HL-60/S4 treated with phorbol 12-myristate 13-acetate at 8.2 ng/mL for 4 days and 3 days (cell line): Measurements from ENCODE around the gene DGKD.
"Not testable (repeated sequence)": the region's sequence is repeated elsewhere in the genome, so short reads cannot be mapped to it uniquely, and the experiment has no call there.

Experiments used
- in situ Hi-C: fragments of 300-500 bp; cut with MboI; formaldehyde crosslinking; loops from 2 replicates; pipeline ENCODE4 v1.15.0; 2022; ENCODE audit warnings: low sequenced_read_pairs

The DGKD gene

DNA sequence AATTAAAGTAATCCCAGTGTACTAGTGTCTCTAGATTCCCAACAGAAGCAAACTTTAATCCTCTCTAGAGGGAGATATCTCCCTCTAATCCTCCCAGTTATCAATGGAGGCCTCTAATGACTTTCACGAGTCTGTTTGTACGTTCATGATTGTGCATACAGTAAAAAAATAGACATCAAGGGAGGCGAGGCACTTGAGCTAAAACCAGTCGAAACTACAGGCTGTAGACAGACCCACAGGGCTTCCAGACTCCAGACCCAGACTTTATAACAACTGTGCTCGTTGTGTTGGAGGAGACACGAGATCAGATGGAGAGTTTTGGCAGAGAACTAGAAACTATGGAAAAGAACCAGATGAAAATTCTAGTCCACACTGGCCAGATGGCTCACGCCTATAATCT, 7.0 kb downstream of the DGKD start:
- in situ Hi-C loops, result no loop called here

DNA sequence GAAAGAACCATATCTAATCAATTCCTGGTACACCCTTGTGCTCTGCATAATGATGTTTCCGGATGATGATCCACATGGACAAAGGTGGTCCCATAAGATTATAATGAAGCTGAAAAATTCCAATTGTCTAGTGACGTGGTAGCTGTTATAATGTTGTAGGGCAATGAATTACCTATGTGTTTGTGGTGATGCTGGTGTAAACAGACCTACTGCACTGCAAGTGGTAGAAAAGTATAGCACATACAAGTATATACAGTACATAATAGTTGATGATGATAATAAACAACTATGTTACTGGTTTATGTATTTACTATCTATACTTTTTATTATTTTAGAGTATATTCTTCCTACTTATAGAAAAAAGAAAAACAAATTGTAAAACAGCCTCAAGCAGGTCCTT, 8.4 kb downstream of the DGKD start:
- in situ Hi-C loops, result no loop called here

DNA sequence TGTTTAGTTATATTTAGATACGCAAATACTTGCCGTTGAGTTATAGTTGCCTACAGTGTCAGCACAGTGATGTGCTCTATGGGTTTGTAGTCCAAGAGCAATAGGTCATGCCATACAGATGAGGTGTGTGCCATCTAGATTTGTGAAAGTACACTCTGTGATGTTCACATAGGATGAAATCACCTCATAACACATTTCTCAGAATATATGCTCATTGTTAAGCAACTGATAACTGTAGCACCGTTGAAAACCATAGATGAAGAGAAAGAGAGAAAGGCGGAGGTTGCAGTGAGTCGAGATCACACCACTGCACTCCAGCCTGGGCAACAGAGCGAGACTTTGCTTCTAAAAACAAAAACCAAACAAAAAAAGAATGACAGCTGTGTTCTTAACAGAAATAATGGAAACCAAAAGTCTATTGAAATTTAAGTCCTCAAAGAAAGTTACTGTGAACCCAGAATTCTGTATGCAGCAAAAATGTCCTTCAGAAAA, 9.5 kb downstream of the DGKD start:
- in situ Hi-C loops, result no loop called here

DNA sequence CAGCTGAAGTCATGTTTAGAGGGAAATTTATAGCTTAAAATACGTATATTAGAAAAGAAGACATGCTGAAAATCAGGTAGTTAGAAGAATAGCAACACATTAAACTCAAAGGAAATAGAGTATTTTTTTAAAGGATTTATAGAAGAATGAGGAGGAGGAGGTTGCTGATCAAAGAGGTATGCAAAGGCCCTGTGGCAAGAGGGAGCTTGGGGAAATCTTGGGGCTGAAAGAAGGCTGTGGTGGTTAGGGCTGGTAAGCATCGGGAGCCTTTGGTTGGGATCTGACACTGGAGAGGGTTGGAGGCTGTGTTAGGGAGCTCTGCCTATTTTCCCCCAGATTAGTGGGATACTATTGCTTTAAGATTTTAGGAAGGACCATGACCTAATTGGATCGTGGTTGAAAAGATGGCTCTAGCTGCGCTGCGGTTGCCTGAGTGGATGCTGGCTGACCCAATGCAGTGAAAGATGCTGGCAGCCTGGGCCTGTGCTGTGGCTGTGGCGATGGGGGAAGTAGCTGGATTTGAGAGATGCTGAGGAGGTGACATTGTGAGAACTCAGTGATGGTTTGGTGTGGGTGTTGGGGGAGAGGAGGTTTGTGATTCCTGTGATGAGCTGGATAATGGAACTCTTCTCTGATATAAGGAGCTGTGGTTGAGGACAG, 11.7 kb downstream of the DGKD start:
- in situ Hi-C loops, result no loop called here

DNA sequence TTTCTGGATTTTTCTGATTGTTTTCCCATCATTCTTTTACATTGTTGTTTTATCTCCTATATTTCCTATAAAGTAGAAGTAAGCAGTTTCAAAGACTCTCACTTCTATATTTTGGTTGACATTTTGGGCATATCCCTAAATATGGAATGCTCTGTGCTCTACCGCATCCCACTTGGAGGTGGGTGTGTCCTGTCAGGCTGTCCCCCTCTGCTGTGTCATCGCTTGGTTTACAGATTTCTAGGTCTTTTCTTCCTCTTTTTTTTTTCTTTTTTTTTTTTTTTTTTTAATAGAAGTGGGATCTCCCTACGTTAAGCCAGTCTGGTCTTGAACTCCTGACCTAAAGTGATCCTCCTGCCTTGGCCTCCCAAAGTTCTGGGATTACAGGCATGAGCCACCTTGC, 13.3 kb downstream of the DGKD start:
- in situ Hi-C loops, result no loop called here

DNA sequence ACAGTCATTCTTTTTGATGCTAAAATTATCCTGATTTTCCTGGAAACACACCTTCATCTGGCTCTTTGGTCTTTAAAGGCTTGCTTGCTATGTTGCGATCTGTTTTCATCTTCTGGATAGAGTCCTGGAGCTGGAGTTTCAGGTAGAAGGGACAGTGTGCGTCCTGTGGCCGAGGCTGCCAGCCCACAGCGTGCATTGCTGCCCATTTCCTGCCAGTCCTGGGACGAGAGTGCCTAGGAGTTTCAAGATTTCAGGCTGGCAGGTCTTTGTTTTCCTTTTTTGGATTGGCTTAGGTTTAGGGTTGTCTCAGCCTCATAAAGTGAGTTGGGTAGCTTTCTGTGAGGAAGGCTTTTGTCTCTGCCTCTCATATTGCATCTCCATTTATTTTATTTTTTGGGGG, 14.5 kb downstream of the DGKD start:
- in situ Hi-C loops, result no loop called here

DNA sequence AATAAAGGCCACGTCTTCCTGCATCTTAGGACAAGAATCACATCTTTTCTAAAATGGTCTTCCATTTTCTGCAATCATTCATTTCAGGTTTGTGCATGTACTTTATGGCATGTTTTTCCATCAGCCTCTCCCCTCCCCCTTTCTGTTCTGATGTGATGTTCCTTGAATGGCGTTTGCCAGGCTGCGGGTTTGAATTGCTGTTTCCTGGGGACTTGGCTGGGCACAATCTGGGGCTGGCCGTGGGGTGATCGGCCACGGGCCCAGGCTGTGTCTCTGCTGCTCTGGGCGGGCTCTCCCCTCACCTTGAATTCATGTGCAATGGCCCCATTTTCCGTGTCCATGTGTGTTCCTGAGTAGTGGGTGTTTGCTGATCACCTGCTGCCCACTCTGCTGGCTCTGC, 15.2 kb downstream of the DGKD start:
- in situ Hi-C loops, result no loop called here

DNA sequence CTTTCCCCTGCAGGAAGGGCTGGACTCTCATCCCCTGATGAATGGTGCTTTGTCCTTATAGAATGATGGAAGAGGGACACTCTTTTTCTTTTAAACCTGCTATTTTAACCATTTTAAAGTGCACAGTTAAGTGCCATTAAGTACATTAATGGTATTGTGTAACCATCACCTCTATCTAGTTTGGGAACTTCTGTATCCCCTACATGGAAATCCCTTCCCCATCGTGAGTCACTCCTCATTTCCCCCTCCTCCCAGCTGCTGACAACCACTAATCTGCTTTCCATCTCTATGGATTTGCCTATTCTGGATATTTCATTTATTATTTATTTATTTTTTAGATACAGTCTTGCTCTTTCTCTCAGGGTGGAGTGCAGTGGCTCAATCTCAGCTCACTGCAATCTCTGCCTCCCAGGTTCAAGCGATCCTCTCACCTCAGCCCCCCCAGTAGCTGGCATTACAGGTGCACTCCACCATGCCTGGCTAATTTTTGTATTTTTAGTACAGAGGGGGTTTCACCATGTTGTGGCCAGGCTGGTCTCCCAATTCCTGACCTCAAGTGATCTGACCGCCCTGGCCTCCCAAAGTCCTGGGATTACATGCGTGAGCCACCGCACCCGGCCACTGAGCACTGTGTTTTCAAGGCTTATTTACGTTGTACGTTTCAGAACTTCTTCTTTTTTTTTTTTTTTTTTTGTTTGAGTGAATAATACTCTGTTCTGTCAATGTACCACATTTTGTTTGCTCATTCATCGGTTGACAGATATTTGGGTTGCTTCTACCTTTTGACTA, 15.8 kb downstream of the DGKD start:
- in situ Hi-C loops, result no loop called here

DNA sequence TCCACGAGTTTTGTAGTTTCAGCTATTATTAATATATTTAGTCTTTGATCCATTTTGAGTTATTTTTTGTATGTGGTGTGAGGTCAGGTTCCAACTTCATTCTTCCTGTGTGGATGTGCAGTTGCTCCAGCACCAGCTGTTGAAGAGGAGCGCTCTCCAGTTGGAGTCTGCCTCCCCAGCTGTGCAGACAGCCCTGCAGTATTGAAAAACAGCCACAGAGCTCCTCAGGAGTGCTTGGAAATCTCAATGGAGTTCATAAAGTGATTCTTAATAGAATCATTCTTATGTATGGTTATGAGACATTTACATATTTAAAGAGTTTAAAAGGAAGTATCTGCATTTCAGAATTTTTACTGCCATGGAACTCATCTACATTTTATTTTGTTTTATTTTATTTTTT, 17.3 kb downstream of the DGKD start:
- in situ Hi-C loops, result no loop called here

DNA sequence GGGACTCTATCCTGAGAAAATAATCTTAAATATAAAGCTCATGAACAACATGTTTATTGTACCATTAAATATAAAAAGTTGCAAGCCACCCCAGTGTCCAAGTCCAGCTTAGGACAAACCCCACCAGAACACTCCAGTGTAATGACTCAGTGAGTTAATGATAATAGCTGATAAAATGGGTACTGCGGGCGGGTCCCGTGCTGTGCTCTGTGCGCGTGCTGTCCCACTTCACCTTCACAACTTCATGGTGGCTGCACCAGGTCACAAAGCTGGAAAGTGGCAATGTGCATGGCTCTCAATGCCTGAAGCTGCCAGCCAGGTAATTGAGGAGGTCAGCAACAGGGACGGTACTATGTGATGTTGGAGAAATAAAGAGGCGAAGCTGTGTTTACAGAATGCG, 18.6 kb downstream of the DGKD start:
- in situ Hi-C loops, result no loop called here

DNA sequence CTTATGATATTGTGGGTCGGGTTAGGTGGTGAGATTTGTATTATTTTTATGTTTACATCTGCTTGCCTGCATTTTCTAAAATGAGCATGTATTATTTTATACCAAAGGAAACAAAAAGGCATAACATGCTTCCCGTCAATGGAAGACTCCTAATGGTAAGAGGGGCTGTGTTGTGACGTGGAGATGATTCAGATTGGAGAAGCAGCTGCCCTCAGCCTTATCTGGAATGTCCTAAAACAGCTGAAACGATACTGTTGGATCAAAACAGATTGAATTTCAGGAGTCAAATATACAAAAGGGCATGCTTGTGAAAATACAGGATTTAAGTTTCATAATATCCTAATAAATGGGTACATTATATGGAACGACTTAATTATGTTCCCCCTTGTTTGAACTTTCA, 19.0 kb downstream of the DGKD start:
- in situ Hi-C loops, result no loop called here

DNA sequence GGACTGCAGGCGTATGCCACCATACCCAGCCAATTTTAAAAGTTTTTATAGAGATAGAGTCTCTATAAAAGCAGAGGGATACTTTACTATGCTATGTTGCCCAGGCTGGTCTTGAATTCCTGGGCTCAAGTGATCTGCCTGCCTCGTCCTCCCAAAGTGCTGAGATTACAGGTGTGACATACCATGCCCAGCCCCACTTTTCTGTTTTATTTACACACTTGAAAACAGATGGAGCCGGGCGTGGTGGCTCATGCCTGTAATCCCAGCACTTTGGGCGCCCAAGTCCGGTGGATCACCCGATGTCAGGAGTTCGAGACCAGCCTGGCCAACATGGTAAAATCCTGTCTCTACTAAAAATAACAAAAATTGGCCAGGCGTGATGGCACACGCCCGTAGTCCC, 20.5 kb downstream of the DGKD start:
- in situ Hi-C loops, result not testable (repeated sequence)

DNA sequence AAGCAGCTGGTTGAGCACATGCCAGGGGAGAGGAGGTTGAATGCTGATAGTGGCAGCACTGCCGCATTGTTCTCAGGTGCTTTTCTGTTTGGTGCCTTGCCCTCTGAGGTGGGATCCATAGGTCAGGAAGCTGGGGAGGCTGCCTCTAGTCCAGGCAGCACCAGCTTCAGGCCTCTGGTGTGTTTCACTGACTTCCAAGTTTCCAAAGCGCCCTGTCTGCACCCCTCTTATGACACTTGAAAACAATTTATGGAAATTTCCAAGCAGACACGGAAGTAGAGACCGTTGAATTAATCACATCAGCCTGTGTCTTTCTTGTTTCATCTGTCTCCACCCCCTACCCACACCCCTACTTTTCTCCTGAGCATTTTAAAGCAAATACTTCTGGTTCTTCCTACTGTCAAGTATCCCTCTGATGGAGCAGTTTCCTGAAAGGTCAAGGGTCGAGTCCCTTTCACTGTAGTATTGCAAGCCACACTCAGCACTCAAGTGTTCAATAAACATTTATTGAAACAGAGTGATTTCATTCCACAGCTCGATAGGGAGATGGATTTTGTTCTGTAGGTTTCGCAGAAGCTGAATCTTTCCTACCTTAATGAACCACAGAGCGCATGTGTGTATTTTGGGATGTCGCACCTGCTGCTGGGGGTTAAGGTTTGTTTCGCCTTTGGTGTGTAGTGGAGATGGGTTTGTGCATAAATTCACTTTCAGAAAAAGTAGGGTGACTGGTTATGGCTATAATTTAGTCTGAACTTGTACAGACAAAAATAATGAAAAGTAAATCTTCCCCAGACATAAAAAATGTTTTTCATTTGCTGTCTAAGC, 21.4 kb downstream of the DGKD start:
- in situ Hi-C loops, result no loop called here

DNA sequence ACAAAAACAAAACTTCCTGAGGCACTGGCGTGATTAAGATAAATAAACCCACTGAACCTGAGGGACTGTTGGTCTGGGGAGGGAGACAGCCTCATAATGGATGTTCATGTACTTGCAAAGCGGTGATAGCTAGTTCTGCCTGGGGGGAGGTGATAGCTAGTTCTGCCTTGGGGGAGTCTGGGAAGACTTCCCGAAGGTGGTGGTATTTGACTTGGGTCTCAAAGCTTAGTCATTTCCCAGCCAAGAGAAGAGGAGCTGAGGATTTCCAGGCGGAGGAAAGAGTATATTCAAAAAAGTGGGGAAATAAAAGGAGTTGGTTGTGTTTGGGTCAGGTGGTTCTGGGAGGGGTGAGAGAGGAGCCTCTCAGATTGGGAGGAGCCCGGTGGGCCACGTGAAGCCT, 24.7 kb downstream of the DGKD start:
- in situ Hi-C loops, result no loop called here

DNA sequence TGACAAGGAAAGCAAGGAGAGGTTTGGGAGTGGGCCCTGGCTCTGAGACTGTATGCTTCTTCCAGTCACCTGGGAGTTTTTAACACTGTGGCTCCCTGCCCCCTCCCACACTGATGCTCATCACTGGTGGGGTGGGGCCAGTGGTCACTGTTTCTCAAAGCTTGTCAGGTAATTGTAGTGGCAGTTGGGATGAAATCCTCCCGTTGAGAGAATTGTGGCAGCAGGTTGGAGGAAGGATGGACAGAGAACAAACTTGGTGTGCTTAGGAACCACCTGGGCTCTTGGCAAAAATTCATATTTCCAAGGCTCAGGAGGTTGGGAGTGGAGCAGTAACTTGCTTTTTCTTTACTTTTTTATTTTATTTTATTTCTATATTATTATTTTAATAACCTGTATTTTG, 25.1 kb downstream of the DGKD start:
- in situ Hi-C loops, result no loop called here

DNA sequence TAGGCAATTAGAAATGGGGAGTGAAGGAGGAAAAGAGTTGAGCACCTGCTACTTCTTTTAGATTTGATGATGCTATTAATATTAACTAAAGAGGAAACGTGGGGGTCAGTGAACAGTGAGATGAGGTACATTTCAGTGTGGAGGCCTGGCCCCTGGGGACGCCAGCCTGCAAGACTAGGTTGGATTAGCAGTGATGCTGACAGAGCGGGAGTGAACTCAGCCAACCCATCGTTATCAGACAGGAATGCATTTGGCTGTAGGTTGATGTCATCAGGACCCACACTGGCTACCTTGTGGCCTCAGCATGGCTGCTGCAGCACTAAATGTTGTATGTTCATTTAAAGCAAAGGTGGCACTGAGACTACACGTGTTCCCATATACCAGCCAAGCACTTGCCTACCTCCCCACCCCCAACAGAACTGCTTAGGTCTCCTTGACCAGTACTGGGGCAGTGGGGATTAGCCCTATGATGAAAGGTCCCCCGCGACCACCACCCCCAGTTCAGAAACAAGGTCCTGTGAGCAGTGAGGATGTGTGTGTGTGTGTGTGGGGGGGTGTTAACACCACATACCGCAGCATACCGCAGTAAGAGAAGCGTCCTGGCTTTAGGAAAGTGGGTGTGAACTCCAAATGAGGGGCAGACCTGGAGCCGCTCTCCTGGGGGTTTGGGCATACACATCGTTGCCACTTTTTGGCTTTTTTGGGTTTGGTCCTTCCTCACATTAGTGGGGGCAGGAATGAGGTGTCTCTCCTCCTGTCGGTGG, 26.0 kb downstream of the DGKD start:
- in situ Hi-C loops, result no loop called here

DNA sequence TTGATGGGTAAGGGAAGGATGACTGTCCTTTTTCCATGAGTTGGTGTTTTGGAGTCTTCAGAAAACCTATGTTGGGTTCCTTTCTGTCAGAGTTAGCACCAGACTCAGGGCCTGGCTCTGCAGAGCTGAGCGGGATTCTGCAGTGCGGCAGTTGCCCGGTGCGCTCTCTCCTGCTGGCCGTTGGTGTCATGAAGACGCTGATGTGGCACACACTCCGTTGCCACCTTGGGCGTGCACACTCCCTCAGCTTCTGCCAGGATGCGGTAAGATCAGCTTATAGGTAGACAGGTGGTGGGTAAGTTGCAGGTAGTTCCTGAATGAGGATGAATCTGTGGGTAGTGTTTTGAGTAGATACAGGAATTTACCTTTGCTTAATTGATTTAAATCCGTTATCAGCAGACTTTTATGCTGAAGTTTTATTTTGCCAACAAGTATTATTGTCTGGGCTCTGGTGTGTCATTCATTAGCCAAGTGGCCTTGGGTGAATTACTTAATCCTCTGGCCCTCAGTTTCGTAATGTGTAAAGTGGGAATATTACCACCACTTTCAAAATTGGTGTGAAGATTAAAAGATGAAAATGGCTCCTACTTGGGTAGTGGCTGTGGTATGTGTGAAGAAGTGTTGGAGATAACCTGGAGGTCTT, 26.8 kb downstream of the DGKD start:
- in situ Hi-C loops, result no loop called here

DNA sequence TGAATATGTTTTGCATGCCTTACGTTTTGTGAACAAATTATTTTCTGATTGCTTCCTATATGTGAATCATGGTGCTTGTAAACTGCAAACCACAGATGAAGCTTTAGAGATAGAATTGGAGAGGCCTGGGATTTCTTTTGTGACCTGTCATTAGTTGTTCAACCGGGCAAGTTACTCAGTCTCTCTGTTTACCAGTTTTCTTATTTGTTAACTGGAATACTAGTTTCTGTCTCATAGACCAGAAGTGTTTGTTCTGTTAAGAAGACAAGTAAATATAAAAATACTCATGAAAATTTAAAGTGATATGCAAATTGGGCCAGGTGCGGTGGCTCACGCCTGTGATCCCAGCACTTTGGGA, 27.3 kb downstream of the DGKD start:
- in situ Hi-C loops, result no loop called here

DNA sequence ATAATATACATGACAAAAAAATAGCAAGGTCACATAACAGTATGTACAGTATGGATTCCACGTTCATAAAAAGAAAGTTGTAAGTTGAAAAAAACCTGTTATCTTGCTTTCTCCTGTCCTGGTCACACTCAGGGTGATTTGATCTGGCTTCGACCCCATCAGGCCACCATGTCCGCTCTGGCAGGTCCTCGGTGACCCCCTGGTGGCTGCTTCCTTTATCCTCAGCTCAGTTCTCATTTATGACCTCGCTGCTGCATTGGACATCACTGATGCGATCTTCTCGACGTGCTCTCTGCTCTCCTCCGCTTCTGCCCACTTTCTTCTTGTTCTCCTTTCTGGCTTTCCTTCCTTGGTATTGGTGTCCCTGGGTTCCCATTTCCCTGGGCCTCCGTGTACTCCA, 29.7 kb downstream of the DGKD start:
- in situ Hi-C loops, result no loop called here

DNA sequence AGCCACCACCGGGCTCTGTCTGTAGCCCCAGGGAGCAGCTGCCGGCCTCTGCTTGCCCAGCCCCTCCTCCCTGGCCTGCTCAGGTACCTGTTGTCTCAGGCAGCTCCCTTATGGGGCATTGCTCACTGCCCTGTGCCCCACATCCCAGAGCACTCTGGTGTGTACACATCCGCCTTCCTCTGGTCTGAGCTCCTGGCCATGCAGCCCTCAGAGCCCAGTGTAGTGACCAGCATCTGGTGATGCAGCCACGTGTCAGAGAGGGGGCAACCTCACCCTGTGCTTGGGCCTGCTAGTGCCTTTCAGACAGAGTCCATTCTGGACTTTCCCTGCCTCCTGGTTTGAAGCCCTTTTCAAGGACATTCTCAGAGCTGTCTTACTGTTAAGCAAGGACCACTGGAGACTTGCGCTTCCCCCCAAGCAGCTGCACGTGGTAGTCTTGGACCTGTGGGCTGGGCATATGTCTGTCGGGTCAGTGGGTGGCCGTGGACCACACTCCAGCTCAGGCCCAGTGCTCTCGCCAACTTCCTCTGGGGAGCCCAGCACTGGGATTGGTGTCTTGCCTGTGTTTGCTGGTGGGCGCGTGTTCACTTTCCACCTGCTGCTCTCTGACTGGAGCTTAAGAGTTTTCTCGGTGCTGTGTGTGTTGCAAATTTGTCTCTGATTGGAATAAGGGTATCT, 30.7 kb downstream of the DGKD start:
- in situ Hi-C loops, result no loop called here
